HepG2 (cell line): Measurements from ENCODE around the gene PNN. TPM values are rescaled to one million over a fixed set of nuclear protein-coding genes. Genes with fewer than 3 reads are reported as not detected.

Source experiments
- ATF7-NPFF ChIP-seq: sonication (generic); formaldehyde crosslinking; IDR thresholded peaks from 2 replicates; pipeline ENCODE4 v1.8.1; 2023; ENCODE audit warnings: mild to moderate bottlenecking, low read depth, missing genetic modification reagents, moderate library complexity
- ELF4 ChIP-seq: sonication (generic); formaldehyde crosslinking; IDR thresholded peaks from 2 replicates; pipeline ENCODE4 v1.5.0; 2020; ENCODE audit warnings: missing genetic modification reagents, mild to moderate bottlenecking, moderate library complexity, borderline replicate concordance
- GABPA ChIP-seq, 2 experiments: IDR thresholded peaks; 2 replicates each; pipeline ENCODE4 v1.6.1; 2011 to 2016; ENCODE audit warnings: low read depth in 2 of 2, low read length in 1 of 2, missing biosample characterization in 1 of 2, missing genetic modification characterization in 1 of 2
- HDAC1 ChIP-seq: sonication (generic); formaldehyde crosslinking; IDR thresholded peaks from 2 replicates; pipeline ENCODE4 v1.5.1; 2020; ENCODE audit warnings: mild to moderate bottlenecking, missing genetic modification reagents
- NFE2L2 ChIP-seq: fragments of 150-350 bp; IDR thresholded peaks from 2 replicates; pipeline ENCODE4 v1.6.1; 2014; ENCODE audit warnings: low read length
- PCBP2 ChIP-seq: fragments of 200-400 bp; formaldehyde crosslinking; optimal IDR thresholded peaks from 2 replicates; pipeline ENCODE3; 2018; ENCODE audit warnings: low read length, low read depth; ENCODE audit not compliant: poor library complexity, severe bottlenecking
- RNF219 ChIP-seq: sonication (generic); formaldehyde crosslinking; IDR thresholded peaks from 2 replicates; pipeline ENCODE4 v1.5.0; 2020; ENCODE audit warnings: mild to moderate bottlenecking, missing genetic modification reagents
- SP5 ChIP-seq: IDR thresholded peaks from 2 replicates; pipeline ENCODE4 v1.6.1; 2016; ENCODE audit warnings: low read depth, borderline replicate concordance
- TAF1 ChIP-seq: sonication (generic); formaldehyde crosslinking; IDR thresholded peaks from 2 replicates; pipeline ENCODE4 v1.4.0; 2020; ENCODE audit warnings: missing genetic modification reagents
- ZNF512B ChIP-seq: sonication (generic); formaldehyde crosslinking; IDR thresholded peaks from 2 replicates; pipeline ENCODE4 v1.5.1; 2020; ENCODE audit warnings: missing genetic modification reagents, mild to moderate bottlenecking, borderline replicate concordance
- ZNF550 ChIP-seq: sonication (generic); formaldehyde crosslinking; IDR thresholded peaks from 2 replicates; pipeline ENCODE4 v1.4.0; 2020; ENCODE audit warnings: mild to moderate bottlenecking, missing genetic modification reagents, borderline replicate concordance
- ZSCAN31 ChIP-seq: sonication (generic); formaldehyde crosslinking; IDR thresholded peaks from 2 replicates; pipeline ENCODE4 v1.5.0; 2020; ENCODE audit warnings: low read depth, mild to moderate bottlenecking, missing genetic modification reagents
- polyA plus RNA-seq, 8 experiments: library from polyadenylated mRNA; depleted of rRNA in 3 of 8; stranded (reverse) in 7 of 8; unstranded in 1 of 8; fragments of >200 nt; fragmentation: Illumina TruSeq in 4 of 8; extraction: Trizol in 4 of 8; gene quantifications; 2 replicates each; pipeline versions ENCODE4 v1.2.1 to v1.2.3, GENCODE V29; 2011 to 2016; ENCODE audit warnings: low read depth in 4 of 8, missing spikeins in 1 of 8, mixed read lengths in 1 of 8; ENCODE audit not compliant: insufficient read depth in 1 of 8
- total RNA-seq, 5 experiments: library from RNA; depleted of rRNA; stranded (reverse); fragments of >200 nt; fragmentation: Illumina TruSeq; extraction: Trizol; gene quantifications; 2 replicates each; pipeline ENCODE4 v1.2.3, GENCODE V29; 2016; ENCODE audit warnings: low read depth in 1 of 5
- TF ChIP-seq, protein P1 (sequence below): sonication (generic); formaldehyde crosslinking; IDR thresholded peaks from 2 replicates; pipeline ENCODE4 v1.4.0; 2020; ENCODE audit warnings: low read depth, mild to moderate bottlenecking, missing genetic modification reagents
- TF ChIP-seq, protein P2 (sequence below): IDR thresholded peaks from 2 replicates; pipeline ENCODE4 v1.6.1; 2016; ENCODE audit warnings: missing compliant biosample characterization, missing genetic modification reagents, borderline replicate concordance
- TF ChIP-seq, protein P3 (sequence below): sonication (generic); formaldehyde crosslinking; conservative IDR thresholded peaks from 2 replicates; pipeline ENCODE4 v1.5.0; 2020; ENCODE audit warnings: missing genetic modification reagents
- TF ChIP-seq, protein P4 (sequence below): sonication (generic); formaldehyde crosslinking; conservative IDR thresholded peaks from 2 replicates; pipeline ENCODE4 v1.8.0; 2022; ENCODE audit warnings: low read depth, missing genetic modification reagents

The PNN gene
- total and polyA plus RNA-seq, 2 of the 13 experiments (the other 11 are each of a cell fraction or from before 2014, with no cell fraction given), result 58.0 to 214 TPM

GRCh38 chr14:39175445-39176262 is 600 bp downstream of the PNN start (continued):
- peak; percentile 50; the same call in 1 of the 2 replicates for TF ChIP-seq ZNF550 (CRISPR knock-in tag)
- peak; percentile 92 for TF ChIP-seq HDAC1 (CRISPR knock-in tag)
- TF ChIP-seq, protein P1, sequence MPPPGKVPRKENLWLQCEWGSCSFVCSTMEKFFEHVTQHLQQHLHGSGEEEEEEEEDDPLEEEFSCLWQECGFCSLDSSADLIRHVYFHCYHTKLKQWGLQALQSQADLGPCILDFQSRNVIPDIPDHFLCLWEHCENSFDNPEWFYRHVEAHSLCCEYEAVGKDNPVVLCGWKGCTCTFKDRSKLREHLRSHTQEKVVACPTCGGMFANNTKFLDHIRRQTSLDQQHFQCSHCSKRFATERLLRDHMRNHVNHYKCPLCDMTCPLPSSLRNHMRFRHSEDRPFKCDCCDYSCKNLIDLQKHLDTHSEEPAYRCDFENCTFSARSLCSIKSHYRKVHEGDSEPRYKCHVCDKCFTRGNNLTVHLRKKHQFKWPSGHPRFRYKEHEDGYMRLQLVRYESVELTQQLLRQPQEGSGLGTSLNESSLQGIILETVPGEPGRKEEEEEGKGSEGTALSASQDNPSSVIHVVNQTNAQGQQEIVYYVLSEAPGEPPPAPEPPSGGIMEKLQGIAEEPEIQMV (CRISPR knock-in tag), result no peak
- TF ChIP-seq, protein P2, sequence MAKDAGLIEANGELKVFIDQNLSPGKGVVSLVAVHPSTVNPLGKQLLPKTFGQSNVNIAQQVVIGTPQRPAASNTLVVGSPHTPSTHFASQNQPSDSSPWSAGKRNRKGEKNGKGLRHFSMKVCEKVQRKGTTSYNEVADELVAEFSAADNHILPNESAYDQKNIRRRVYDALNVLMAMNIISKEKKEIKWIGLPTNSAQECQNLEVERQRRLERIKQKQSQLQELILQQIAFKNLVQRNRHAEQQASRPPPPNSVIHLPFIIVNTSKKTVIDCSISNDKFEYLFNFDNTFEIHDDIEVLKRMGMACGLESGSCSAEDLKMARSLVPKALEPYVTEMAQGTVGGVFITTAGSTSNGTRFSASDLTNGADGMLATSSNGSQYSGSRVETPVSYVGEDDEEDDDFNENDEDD, result peak; percentile 76; the same call in 1 of the 2 replicates
- TF ChIP-seq SP5 (CRISPR knock-in tag), result no peak
- no peak for TF ChIP-seq NFE2L2
- no peak for TF ChIP-seq ELF4 (CRISPR knock-in tag)
- no peak for TF ChIP-seq RNF219 (CRISPR knock-in tag)
- peak; percentile 82; the same call in 1 of the 2 replicates for TF ChIP-seq ZNF512B (CRISPR knock-in tag)
- peak; percentile 70; the same call in 1 of the 2 replicates for TF ChIP-seq ZSCAN31 (CRISPR knock-in tag)
- TF ChIP-seq GABPA (IDR thresholded peaks at IDR 0.05; ENCODE audit: low read depth, low read length), result no peak
- TF ChIP-seq GABPA (CRISPR knock-in tag; IDR thresholded peaks at IDR 0.05; ENCODE audit: low read depth), result no peak
- TF ChIP-seq, protein P3, sequence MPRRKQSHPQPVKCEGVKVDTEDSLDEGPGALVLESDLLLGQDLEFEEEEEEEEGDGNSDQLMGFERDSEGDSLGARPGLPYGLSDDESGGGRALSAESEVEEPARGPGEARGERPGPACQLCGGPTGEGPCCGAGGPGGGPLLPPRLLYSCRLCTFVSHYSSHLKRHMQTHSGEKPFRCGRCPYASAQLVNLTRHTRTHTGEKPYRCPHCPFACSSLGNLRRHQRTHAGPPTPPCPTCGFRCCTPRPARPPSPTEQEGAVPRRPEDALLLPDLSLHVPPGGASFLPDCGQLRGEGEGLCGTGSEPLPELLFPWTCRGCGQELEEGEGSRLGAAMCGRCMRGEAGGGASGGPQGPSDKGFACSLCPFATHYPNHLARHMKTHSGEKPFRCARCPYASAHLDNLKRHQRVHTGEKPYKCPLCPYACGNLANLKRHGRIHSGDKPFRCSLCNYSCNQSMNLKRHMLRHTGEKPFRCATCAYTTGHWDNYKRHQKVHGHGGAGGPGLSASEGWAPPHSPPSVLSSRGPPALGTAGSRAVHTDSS (CRISPR knock-in tag), result no peak
- TF ChIP-seq PCBP2, result no peak
- peak; percentile 65 for TF ChIP-seq TAF1 (CRISPR knock-in tag)
- TF ChIP-seq, protein P4, sequence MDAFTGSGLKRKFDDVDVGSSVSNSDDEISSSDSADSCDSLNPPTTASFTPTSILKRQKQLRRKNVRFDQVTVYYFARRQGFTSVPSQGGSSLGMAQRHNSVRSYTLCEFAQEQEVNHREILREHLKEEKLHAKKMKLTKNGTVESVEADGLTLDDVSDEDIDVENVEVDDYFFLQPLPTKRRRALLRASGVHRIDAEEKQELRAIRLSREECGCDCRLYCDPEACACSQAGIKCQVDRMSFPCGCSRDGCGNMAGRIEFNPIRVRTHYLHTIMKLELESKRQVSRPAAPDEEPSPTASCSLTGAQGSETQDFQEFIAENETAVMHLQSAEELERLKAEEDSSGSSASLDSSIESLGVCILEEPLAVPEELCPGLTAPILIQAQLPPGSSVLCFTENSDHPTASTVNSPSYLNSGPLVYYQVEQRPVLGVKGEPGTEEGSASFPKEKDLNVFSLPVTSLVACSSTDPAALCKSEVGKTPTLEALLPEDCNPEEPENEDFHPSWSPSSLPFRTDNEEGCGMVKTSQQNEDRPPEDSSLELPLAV, result no peak
- peak; percentile 76; the same call in 1 of the 2 replicates for TF ChIP-seq ATF7-NPFF (CRISPR knock-in tag)
